ENCODE data around the gene WDR18.
"Not testable (repeated sequence)": the region's sequence is repeated elsewhere in the genome, so short reads cannot be mapped to it uniquely, and the experiment has no call there.

WDR18 gene

DNA sequence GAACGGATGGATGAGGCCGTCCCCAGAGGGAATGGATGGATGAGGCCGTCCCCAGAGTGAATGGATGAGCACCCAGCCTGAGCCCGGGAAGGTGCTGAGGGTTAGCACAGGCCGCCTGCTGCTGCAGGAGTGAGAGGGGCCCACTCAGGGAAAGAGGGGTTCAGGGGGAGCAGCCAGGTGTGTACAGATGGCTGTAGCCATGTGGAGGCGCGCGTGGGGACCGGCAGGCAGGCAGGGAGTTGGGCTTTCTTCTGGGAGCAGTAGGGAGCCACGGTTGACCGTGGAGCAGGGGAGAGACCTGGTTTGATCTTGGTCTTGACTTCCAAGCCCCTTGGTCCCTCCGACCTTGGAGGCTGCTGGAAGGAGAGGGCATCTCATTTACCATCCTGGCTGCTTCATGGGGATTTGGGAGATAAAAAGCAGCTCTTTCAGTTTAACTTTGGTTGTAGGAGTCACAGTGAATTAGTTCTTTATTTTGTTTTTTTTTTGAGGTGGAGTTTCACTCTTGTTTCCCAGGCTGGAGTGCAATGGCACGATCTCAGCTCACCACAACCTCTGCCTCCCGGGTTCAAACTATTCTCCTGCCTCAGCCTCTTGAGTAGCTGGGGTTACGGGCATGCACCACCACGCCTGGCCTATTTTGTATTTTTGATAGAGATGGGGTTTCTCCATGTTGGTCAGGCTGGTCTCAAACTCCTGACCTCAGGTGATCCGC is 33.6 kb upstream of the WDR18 start:
- DNase-seq, result no peak

DNA sequence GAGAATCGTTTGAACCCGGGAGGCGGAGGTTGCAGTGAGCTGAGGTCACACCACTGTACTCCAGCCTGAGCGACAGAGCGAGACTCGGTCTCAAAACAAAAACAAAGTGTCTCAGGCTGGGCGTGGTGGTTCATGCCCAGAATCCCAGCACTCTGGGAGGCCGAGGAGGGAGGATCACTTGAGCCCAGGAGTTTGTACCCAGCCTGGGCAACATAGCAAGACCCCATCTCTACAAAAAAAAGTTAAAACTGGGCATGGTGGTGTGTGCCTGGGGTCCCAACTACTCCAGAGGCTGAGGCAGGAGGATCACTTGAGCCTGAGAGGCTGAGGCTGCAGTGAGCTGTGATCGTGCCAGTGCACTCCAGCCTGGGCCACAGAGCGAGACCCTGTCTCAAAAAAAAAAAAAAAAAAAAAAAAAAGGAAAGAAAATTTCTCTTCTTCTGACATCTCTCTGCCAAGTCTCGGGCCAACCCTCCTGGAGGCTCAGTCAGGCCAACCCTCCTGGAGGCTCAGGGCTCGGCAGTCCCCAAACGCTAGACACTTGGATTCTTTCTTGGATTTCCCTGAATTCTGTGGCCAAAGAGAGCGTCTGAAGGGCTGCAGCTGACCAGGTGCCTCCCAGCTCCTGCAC is 32.0 kb upstream of the WDR18 start:
- DNase-seq, result no peak

DNA sequence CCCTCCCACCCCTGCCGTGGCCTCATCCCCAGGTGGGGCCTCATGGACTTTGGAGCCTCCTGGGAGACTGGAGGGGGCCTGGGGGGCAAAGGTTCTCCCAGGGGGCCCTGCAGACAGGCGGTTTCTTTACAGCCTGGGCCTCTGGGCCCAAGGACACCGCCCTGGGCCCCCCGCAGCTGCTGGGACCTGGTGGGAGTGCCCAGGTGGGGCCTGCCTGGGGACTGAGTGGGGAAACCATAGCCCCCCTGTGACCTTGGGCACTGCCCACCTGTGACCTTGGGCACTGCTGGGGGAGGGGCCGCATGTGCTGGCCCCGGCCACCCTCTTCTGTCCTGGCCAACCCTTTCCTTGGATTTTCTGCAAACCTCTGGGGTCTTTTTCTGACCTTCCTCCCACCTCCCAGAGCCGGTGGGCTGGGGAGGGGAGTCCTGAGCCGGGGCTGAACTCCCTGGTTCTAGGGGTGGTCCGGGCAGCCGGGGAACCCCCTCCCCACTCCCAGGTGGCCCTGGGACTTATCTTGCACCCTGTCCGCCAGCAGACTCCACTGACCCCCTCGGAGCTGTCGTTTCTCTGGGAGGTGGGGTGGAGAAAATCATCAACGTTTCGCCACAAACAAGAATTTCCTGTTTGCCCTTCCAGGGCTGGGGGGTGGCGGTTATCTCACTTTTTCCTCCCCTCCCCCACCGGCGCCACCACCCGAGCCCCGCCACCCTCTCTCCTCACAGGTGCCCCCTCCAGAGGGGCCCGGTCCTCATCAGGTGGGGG is 31.3 kb upstream of the WDR18 start:
- DNase-seq, result peak; percentile 39

DNA sequence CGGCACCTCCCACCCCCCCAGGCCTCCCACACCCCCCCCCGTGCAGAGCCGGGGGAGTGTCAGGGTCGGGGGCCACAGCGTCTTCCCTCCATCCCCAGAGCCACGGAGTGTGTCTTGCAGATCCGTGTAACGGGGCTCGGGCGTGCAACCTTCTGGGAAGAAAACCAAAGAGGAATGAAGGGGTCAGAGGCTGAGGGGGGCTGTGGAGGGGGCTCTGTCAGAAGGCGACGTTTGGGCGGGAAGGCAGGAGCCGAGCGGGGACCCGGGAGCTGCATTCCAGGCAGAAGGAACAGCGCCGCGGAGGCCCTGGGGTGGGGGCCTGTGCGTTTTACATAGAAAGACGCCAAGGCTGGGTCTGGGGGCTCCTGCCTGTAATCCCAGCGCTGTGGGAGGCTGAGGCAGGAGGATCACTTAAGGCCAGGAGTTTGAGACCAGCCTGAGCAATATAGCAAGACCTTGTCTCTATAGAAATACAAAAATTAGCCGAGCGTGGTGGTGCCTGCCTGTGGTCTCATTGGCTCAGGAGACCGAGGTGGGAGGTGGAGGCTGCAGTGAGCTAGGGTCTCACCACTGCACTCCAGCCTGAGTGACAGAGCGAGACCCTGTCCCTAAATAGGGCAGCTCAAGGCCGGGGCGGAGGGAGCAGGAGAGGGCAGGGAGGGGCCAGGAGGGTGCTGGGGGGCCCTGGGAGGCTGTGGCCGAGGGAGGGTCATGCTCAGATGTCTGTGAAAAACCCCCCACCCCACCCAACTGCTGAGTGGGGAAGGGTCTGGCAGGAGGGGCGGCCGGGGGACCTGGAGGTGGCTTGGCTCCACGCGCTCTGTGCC is 30.5 kb upstream of the WDR18 start:
- no peak for DNase-seq

DNA sequence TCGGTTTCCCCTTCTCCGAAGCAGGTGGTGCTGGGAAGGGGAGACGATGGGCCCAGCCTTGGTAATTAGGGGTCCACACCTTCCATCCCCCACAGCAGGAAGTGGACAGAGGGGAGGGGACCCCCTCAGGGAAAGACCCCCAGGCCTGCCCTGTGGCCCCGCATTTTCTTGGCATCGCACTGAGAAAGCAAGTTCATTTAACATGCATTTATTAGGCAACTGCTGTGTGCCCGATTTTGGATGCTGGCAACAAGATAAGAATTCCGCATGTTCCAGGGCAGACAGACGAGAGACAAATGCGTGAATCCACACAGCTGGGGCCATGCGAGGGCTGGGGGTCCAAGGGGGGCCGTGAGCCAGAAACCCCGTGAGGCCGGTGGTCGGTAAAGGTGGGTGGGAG is 29.9 kb upstream of the WDR18 start:
- DNase-seq, result no peak

DNA sequence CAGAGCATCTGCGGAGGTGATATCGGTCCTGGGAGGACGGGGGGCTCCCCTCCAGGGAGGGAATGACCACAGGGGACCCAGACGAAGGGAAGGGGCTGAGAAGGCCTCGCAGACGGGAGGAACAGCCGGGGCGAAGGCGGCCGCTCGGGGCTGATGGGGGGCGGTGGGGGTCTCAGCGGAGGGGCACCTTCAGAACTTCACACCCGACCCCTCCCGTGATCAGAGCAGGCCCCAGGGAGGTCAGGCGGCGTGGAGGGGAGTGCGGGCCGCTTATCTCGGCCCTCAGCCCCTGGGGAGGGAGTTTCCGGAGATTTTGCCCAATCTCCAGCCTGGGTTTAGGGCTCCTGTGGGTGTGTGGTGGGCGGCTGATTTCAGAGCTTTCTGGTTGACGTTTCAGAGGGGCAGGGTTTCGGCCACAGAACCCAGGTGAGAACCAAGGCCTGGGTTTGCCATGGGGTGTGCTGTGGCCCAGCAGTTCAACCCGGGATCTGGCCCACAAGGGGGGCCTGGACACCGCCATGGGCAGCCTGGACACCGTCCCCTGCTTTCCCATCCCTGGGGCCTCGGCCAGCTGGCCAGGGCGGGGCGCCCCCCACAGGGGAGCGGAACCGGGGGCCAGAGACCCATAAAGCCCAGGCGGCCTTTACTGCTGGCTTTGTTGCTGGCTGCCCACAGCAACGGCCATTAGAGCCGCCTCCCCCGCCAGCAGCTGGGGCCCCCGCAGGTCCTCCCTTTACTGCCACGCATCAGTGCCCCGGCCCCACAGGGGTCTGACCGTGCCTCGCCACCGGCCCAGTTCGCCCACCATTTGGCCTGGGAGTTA is 29.3 kb upstream of the WDR18 start:
- DNase-seq, result no peak

DNA sequence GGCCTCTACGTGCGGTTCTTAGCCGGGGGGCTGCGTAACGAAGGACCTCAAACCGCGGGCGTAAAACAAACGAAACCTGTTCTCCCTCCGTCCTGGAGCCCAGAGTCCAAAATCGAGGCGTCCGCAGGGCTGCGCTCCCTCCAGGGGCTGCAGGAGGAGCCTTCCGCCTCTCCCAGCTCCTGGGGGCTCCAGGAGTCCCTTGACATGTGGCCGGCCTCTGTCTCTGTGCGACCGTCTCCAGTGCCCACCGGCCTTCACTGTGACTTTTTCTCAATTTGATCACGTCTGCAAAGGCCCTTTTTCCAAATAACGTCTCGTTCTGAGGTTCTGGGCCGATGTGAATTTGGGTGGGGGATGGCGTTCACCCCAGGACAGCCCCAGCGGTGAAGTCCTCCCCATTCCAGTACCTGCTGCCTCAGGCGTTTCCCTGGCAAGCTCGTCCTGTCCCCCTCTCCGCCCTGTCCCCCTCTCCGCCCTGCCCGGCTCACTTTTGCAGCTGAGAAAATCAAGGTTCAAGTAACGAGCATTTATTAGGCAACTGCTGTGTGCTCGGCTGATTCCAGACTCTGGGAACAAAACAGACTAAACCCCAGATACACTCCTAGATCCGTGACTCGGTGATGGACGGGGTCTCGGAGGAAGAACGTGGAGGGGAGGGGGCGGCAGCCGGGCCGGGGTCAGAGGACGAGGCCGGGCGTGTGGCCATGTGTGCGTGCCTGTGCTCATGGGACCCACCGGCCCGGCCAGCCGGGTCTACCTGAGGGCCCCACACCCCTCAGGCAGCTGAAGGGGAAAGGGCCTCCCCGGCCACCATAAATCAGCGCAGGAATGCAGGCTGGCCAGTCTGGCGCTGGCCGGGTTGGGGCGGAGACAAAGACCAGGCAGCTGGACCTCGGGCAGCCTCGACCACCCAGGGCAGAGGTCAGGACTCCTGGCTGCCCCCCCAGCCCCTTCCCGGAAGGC is 28.1 kb upstream of the WDR18 start:
- DNase-seq, result no peak

DNA sequence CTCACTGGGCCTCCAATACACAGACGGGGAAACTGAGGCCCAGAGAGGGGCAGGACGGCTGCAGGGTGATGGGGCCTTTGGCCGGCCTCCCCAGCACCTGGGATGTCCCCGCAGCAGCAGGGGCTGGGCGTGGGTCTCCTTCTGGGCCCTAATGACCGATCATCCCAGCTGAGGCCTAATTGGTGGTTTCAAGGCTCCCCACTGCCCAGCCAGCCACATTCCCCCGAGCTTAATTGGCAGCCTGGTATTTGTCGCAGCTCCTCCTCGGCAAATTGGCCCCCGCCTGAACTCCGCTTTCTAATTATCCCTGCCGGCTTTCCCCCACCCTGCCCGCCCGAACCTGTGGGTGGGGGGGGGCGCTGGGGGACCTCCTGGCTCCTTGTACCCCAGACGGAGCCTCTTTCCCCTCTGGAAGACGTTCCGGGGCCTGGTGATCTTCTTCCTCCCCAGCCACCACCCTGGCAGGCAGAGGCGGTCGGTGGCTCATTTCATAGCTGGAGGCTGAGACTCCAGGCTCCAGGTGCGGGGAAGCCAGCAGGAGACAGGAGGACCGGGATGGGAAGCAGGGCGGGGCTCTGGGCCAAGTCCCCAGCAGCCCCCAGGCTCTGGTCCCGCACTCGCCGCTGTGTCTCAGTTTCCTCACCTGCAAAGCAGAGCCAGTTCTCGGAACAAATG is 27.2 kb upstream of the WDR18 start:
- DNase-seq, result no peak

DNA sequence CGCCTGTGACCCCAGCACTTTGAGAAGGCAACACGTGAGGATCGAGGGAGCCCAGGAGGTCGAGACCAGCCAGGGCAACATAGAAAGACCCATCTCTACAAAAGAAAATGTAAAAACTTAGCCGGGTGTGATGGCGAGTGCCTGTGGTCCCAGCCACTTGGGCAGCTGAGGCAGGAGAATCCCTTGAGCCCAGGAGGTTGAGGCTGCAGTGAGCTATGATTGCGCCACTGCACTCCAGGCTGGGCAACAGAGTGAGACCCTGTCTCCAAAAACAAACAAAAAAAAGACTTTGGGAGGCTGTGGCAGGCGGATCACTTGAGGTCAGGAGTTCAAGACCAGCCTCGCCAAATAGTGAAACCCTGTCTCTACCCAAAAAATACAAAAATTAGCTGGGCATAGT is 26.6 kb upstream of the WDR18 start:
- not testable (repeated sequence) for DNase-seq

DNA sequence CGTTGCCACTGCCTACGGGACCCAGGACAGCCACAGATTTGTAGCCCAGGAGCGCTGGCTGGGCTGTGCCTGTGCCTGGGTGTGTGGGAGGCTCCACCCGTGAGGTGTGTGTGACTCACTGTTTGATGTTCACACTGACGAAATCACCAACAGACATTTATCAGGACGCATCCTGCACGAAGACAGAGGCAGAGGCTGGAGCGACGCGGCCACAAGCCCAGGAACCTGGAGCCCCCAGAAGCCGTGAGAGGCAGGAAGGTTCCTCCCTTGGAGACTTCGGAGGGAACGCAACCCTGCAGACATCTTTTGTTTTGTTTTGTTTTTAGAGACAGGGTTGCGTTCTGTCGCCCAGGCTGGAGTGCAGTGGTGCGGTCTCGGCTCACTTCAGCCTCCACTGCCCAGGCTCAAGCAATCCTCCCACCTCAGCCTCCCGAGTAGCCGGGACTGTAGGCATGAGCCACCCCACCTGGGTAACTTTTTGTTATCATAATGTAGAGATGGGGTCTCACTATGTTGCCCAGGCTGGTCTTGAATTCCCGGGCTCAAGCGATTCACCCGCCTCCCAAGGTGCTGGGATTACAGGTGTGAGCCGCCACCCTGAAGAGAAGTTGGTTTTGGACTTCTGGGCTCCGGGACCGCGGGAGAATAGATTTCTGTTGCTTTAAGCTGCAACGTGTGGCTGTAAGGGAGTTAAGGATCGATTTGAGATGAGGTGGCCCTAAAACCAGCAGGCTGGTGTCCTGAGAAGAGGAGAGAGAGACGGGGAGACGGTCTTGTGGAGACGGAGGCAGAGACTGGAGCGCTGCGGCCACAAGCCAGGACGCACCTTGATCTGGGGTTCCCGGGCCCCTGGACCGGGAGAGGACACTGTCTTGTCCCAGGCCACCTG is 24.9 kb upstream of the WDR18 start:
- peak; percentile 29 for DNase-seq

DNA sequence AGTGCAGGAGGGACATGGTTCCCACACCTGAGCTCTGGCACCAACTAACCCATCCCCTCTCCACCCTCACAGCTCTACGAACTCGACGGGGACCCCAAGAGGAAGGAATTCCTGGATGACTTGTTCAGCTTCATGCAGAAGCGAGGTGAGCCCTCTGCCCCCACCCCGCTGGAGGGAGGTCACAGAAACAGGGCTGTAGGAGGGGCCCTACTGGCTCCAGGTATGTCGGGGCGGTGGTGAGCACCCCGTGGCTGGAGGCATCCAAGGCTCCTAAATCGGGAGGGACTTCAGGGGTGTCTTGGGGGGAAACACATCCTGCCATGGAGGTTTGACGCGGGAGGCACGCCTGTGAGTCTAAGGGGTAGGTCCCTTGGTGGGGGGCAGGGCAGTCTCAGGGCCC is 24.1 kb upstream of the WDR18 start:
- DNase-seq, result no peak

DNA sequence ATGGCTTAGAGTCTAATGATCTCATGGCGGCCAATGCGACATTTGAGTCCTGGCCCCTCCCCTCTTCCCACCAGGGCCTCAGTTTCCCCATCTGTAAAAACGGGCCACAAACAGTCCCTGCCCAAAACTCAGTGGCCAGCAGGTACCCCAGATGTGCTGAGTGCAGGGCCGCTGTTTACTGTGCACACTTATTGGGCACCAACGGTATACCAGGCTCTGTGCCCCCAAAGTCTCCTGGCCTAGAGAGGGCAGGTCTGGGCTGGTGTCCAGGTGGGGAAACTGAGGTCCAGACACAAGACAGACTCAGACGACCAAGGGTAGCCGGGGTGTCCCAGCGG is 23.6 kb upstream of the WDR18 start:
- DNase-seq, result no peak

DNA sequence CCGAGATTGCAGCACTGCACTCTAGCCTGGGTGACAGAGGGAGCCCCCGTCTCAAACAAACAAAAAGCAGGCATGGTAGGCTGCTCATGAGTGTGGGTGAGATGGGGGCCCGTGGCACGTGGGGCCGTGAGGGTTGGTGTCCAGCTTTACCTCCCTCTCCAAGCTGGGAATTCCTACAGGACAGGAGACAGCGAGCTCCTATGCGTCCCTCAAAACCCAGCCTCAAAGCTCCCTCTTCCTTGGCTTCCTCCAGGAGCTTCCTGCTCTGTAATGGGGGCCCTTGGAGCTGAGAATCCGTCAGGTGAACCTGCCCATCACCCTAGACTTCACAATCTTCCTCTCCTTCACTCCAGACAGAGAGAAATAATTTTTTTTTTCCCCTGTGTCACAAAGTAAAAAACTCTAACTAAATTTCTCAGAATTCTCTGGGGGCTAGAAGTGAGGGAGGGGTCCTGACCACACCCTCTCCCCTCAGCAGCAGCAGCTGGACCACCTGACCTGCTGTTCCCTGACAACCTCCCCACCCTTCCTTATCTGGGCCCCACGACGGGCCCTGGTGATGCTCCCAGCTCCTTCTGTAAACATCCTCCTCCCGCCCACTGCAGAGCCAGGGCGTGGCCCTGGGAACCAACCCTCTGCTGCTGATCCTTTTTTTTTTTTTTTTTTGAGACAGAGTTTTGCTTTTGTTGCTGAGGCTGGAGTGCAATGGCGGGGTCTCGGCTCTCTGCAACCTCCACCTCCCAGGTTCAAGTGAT is 22.1 kb upstream of the WDR18 start:
- DNase-seq, result no peak

DNA sequence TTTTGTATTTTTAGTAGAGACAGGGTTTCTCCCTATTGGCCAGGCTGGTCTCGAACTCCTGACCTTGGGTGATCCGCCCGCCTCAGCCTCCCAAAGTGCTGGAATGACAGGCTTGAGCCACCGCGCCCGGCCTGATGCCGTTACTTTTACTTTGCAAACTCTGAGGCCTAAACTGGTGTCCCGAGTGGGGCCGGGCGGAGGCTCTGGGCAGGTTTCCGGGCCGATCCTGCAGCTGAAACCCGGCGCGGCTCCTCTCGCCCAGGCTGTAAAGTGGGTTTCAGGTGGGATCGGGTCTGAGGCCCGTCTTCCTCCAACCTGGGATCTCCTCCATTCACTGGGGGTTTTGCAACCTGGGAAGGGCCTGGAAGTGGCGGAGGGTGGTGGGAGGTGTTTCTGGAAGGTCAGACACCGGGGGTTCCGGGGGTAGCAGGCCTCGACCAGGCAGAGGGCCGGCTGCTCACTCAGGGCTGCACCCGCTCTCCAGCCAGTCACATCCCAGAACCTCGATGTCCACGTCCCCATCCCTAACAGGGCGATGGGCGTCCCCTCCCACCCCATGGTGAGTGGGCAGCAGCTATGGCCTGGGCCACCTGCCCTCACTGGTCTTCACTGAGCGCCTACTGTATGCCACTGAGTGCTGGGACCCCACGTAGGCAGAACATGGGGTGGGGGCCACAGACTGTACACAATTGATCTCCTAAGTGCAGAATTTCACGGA is 21.3 kb upstream of the WDR18 start:
- DNase-seq, result no peak

DNA sequence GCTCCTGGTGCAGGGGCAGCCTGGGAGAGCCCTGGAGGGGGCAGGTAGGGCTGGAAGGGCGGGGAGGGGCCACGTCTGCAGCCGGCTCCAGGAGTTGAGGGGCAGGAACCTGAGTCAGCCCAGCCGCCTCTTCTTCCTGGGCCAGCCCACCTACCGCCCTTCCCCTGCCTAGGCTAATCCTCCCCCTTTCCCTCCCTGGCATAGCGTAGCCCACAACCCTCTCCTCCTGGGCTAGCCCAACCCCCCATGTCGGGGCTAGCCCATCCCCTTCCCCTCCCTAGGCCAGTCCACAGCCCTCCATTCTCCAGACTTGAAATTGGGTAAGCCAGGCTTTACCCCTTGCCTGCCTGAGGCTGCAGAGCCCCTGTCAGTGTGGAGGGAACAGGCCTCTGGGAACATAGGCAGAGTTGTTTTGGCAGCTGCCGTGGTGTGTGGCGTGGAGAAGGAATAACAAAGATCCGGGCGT is 20.6 kb upstream of the WDR18 start:
- no peak for DNase-seq

DNA sequence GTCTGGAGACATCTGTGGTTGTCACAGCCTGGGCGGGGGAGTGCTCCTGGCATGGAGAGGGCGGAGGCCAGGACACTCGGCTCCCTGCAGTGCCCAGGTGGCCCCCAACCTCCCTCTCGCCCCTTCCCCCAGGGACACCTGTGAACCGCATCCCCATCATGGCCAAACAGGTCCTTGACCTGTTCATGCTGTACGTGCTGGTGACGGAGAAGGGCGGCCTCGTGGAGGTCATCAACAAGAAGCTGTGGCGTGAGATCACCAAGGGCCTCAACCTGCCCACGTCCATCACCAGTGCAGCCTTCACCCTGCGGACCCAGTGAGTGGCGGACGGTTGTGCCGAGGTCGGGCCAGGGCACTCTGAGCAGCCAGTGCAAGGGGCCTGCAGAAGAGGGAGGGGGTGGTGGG is 20.0 kb upstream of the WDR18 start:
- no peak for DNase-seq

DNA sequence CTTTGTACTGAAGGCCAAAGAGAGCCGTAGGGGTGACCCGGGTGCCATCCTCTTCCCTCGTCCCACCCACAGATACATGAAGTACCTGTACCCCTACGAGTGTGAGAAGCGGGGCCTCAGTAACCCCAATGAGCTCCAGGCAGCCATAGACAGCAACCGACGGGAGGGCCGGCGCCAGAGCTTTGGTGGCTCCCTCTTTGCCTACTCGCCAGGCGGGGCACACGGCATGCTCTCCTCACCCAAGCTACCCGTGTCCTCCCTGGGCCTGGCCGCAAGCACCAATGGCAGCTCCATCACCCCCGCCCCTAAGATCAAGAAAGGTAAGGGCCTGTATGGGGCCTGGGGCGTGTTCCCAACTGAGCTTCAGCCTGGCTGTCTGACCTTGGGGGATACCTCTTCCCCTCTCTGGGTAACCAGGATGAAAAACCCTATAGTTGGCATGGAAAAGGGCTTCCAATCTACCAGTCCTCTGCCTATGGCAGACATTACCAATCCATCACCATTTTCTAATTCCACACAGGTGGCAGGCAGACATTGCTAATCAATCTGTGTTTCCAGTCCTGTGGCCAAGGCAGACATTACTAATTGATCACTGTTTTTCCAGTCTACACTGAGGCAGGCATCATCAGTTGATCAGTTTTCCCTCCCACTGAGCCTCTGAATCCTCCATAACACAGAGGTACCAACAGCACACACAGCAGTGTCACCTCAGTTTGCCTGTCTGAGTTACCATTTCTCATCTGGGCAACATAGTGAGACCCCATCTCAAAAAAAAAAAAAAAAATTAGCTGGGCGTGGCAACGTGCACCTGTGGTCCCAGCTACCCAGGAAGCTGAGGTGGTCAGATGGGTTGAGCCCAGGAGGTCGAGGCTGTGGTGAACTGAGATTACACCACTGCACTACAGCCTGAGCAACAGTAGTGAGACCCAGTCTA is 19.1 kb upstream of the WDR18 start:
- no peak for DNase-seq

All from CD4-positive, alpha-beta T cell treated with Interleukin-6 for 4 hours (primary cell).